ENCODE measurements around the gene VASP. TPM values are rescaled to one million over a fixed set of nuclear protein-coding genes. Genes with fewer than 3 reads are reported as not detected.

The VASP gene
- total RNA-seq, 4 donors from 2014 or later: 140 to 246 (median 167) TPM

DNA sequence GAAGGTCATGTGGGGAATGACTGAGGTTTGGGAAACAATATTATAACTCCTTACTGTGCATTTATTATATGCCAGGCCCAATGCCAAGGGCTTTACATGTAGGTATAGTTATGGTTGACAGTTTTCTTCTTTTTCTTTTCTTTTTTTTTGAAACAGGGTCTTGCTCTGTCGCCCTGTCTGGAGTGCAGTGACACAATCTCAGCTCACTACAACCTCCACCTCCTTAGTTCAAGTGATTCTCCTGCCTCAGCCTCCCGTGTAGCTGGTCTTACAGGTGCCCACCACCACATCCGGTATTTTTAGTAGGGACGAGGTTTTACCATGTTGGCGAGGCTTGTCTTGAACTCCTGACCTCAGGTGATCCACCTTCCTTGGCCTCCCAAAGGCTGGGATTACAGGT is 24.2 kb upstream of the VASP start:
- Histone ChIP-seq H3K27ac (no peak overlapping the region), H3K36me3 (peaks cover 0 to 3% of the 10 kb centered on the region in 2 donors), H3K9me3 (no peaks in the 10 kb centered on the region), H3K4me1 (peaks cover 0 to 21% (median 0%) of the 10 kb centered on the region in 3 donors), H3K27me3 (no peaks in the 10 kb centered on the region), H3K4me3 (no peak overlapping the region)
- 88 to 90% methylated on average over 4 to 5 of the region's 5 CpGs for WGBS, 2 donors (ENCODE audit: low coverage in 1 of 2)
- no peak for ATAC-seq
- TF ChIP-seq, protein P1, sequence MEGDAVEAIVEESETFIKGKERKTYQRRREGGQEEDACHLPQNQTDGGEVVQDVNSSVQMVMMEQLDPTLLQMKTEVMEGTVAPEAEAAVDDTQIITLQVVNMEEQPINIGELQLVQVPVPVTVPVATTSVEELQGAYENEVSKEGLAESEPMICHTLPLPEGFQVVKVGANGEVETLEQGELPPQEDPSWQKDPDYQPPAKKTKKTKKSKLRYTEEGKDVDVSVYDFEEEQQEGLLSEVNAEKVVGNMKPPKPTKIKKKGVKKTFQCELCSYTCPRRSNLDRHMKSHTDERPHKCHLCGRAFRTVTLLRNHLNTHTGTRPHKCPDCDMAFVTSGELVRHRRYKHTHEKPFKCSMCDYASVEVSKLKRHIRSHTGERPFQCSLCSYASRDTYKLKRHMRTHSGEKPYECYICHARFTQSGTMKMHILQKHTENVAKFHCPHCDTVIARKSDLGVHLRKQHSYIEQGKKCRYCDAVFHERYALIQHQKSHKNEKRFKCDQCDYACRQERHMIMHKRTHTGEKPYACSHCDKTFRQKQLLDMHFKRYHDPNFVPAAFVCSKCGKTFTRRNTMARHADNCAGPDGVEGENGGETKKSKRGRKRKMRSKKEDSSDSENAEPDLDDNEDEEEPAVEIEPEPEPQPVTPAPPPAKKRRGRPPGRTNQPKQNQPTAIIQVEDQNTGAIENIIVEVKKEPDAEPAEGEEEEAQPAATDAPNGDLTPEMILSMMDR (IDR thresholded peaks at IDR 0.05): no peak
- TF ChIP-seq POLR2A (IDR thresholded peaks at IDR 0.05) (no peak), EP300 (IDR thresholded peaks at IDR 0.05) (no peak), POLR2AphosphoS5 (IDR thresholded peaks at IDR 0.05) (no peak)

DNA sequence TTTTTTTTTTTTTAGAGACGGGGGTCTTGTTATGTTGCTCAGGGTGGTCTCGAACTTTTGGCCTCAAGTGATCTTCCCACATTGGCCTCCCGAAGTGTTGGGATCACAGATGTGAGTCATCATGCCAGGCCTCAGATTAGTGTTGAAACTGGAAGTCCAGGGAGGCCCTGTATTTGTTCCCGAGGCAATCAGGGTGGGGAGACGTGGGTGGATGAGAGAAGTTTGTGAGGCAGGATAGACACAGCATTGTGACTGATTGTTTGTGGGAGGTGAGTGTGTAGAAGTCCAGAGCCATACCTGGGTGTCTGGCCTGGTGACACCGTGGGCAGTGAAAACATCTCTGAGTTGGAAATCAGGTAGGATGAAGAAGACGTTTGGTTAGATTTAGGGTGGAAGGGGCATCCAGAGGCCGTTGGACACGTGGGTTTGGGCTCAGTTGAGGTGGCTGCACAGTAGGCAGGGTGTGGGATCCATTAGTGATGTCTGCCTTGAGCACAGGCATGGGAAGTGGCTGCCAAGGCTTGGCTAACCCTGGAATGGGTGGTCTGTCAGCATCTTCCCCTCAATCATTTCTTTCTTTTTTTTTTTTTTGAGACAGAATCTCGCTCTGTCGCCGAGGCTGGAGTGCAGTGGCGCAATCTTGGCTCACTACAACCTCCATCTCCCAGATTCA is 22.9 kb upstream of the VASP start:
- ATAC-seq: no peak
- no peaks in the 10 kb centered on the region for H3K27me3 ChIP-seq
- no peak overlapping the region for H3K4me3 ChIP-seq
- peaks cover 0 to 14% (median 0%) of the 10 kb centered on the region in 3 donors for H3K4me1 ChIP-seq
- no peaks in the 10 kb centered on the region for H3K9me3 ChIP-seq
- H3K36me3 ChIP-seq: peaks cover 0 to 11% of the 10 kb centered on the region in 2 donors
- H3K27ac ChIP-seq: no peak overlapping the region
- WGBS, 2 donors (ENCODE audit: low coverage in 1 of 2): 60 to 73% methylated on average over 2 to 12 of the region's 13 CpGs
- TF ChIP-seq POLR2A (IDR thresholded peaks at IDR 0.05) (no peak), POLR2AphosphoS5 (IDR thresholded peaks at IDR 0.05) (no peak), EP300 (IDR thresholded peaks at IDR 0.05) (no peak)
- TF ChIP-seq, protein P1 (IDR thresholded peaks at IDR 0.05): no peak

DNA sequence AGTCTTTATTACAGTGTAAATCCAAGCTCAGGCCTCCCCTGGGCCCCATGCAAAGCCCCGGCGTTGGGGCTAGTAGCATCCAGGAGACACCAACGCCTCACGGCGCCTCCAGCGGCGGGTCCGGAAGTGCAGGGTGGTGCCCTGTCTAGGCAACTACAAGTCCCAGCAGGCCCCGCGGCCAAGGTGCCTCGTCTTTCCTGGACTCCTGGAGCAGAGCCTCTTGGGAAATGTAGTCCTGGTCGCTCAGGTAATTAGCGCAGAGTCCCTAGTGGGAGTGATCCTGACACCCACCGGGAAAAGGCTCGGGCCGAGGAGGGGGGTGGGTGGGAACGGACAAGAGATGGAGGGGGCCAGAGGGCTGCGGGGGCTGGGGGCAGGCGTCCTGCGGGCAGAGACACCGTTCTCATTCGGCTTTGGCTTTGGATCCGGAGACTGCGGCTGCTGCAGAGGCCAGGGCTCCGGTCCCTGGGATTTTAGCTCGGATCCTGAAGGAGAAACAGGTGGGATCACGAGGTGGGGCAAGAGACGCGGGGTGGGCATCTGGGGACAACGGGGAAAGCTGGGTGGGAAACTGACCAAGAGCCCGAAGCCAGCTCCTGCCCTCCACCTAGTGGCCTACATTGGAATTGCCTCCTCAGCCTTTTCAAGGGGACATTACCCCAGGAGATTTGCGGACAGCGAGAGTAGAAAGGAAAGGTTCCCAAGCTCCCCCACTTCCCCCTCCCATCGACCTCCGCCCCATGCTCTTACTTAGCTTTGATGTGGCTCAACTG is 21.8 kb upstream of the VASP start:
- 0% methylated on average over 9 of the region's 35 CpGs; no CpG with 5 or more reads in 1 of the 2 donors for WGBS, 2 donors (ENCODE audit: low coverage in 1 of 2)
- ATAC-seq: peak; percentile 97

DNA sequence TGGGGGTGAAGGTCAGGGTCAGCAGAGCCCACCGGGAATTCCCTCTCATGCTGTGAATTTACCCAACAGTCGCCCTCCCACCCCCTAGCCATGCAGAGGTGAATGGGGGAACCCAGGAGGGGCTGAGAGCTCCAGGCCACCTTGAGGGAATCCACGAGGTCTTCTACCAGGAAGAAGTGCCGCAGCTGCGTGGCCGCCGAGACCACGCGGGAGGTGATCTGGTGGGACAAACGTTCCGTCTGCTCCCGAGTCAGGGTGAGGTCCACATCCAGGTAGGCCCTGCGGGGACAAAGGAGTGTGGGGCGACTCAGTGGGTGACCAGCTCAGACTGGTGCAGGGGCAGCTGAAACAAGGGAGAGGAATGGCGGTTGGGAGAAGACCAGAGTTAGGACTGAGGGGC is 18.6 kb upstream of the VASP start:
- H3K4me3 ChIP-seq: no peak overlapping the region
- H3K36me3 ChIP-seq: peaks cover 0 to 11% of the 10 kb centered on the region in 2 donors
- peaks cover 0 to 34% (median 5%) of the 10 kb centered on the region in 3 donors for H3K4me1 ChIP-seq
- 54 to 90% methylated on average over 3 to 6 of the region's 15 CpGs for WGBS, 2 donors (ENCODE audit: low coverage in 1 of 2)
- ATAC-seq: no peak
- no peaks in the 10 kb centered on the region for H3K27me3 ChIP-seq
- TF ChIP-seq, protein P1 (IDR thresholded peaks at IDR 0.05): no peak
- no peak for TF ChIP-seq EP300 (IDR thresholded peaks at IDR 0.05)
- TF ChIP-seq POLR2AphosphoS5 (IDR thresholded peaks at IDR 0.05): no peak
- TF ChIP-seq POLR2A (IDR thresholded peaks at IDR 0.05): no peak
- H3K27ac ChIP-seq: no peak overlapping the region
- H3K9me3 ChIP-seq: no peaks in the 10 kb centered on the region

More for the DNA sequence above, 21.8 kb upstream of the VASP start:
- Histone ChIP-seq H3K9me3 (no peaks in the 10 kb centered on the region), H3K4me1 (peaks cover 0 to 14% (median 0%) of the 10 kb centered on the region in 3 donors), H3K4me3 (peak overlapping the region; percentile 60 to 81), H3K27ac (peak overlapping the region; percentile 70 to 90 (median 88)), H3K27me3 (no peaks in the 10 kb centered on the region), H3K36me3 (peaks cover 0 to 11% of the 10 kb centered on the region in 2 donors)
- TF ChIP-seq, protein P1 (IDR thresholded peaks at IDR 0.05): peak; percentile 74 to 94 (median 90)
- no peak for TF ChIP-seq POLR2AphosphoS5 (IDR thresholded peaks at IDR 0.05)

All from gastroesophageal sphincter (tissue), 4 donors.